ENCODE data around the gene TMEM106C. TPM values are rescaled to one million over a fixed set of nuclear protein-coding genes. Genes with fewer than 3 reads are reported as not detected.

The TMEM106C gene
- total and polyA plus RNA-seq, 2 of the 13 experiments (the other 11 are each of a cell fraction or from before 2014, with no cell fraction given): 132 to 192 TPM

DNA sequence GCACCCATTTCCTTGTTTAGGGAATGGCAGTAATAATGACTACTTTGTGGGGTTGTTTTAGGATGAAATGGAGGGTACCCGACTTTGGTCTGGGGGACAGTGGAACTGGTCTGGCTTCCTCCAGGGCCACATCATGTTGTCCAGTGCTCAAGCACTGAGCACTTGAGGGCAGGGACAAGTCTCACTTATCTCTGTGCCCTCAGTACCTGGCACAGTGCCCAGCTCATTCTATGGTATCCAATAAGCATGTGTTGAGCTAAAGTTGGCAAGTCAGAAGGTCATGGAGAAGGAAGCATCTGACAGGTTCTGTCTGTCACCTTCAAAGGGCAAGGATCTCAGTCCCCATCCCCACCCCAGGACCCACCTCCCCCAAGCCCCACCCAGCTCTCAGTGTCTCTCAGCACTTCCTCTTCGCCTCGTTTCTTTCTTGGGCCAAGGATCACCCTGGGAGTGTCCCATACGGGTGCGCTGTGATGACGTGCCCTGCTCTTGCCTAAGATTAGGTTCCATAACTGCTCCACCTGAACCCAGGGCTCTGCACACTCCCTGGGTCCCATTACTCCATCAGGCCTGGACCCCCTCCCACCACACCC, 24.3 kb upstream of the TMEM106C start:
- CTCF ChIA-PET (ENCODE audit: low intra/inter-chr PET ratio, low total read pairs): no interaction called here
- Histone ChIP-seq H3K4me1 (ENCODE audit: insufficient read depth, low read length) (peaks cover 23% of the 10 kb centered on the region), H3K4me2 (ENCODE audit: low read depth, low read length) (no peak overlapping the region), H3K79me2 (ENCODE audit: insufficient read depth, low read length) (no peaks in the 10 kb centered on the region), H3K36me3 (replicated peaks in 1 of 2; ENCODE audit: control insufficient read depth in 1 of 2, insufficient read depth in 2 of 2, low read length in 2 of 2) (no peaks in the 10 kb centered on the region), H3K9me3 (ENCODE audit: low read length) (no peaks in the 10 kb centered on the region), H3K27me3 (ENCODE audit: control insufficient read depth in 1 of 2, insufficient read depth in 2 of 2, low read length in 2 of 2) (peaks cover 0 to 7% of the 10 kb centered on the region in 2 experiments; a peak in 3 of 5 replicates), H3K27ac (ENCODE audit: extremely low read length, insufficient read depth, low read length) (no peak overlapping the region), H3K4me3 (replicated peaks in 1 of 3; ENCODE audit: insufficient read depth in 1 of 3, low read depth in 2 of 3, low read length in 3 of 3) (no peak overlapping the region), H3K9ac (ENCODE audit: insufficient read depth, low read depth, low read length) (no peak overlapping the region), H2AFZ (ENCODE audit: low read length) (no peak overlapping the region), H4K20me1 (ENCODE audit: insufficient read depth, low read length) (no peaks in the 10 kb centered on the region)
- TF ChIP-seq MED1 (CRISPR knock-in tag; IDR thresholded peaks at IDR 0.05) (no peak), FOXM1 (CRISPR knock-in tag; IDR thresholded peaks at IDR 0.05) (no peak), ZNF382 (CRISPR knock-in tag; IDR thresholded peaks at IDR 0.05; ENCODE audit: borderline replicate concordance) (no peak), ZNF18 (CRISPR knock-in tag; IDR thresholded peaks at IDR 0.05; ENCODE audit: insufficient replicate concordance) (no peak), ZNF780A (CRISPR knock-in tag; IDR thresholded peaks at IDR 0.05) (no peak), GZF1 (CRISPR knock-in tag; IDR thresholded peaks at IDR 0.05) (no peak), SSRP1 (CRISPR knock-in tag; IDR thresholded peaks at IDR 0.05) (no peak), HNF4A (CRISPR knock-in tag; IDR thresholded peaks at IDR 0.05) (no peak), GMEB1 (CRISPR knock-in tag; IDR thresholded peaks at IDR 0.05; ENCODE audit: borderline replicate concordance) (no peak)
- TF ChIP-seq, protein P1, sequence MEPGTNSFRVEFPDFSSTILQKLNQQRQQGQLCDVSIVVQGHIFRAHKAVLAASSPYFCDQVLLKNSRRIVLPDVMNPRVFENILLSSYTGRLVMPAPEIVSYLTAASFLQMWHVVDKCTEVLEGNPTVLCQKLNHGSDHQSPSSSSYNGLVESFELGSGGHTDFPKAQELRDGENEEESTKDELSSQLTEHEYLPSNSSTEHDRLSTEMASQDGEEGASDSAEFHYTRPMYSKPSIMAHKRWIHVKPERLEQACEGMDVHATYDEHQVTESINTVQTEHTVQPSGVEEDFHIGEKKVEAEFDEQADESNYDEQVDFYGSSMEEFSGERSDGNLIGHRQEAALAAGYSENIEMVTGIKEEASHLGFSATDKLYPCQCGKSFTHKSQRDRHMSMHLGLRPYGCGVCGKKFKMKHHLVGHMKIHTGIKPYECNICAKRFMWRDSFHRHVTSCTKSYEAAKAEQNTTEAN (CRISPR knock-in tag; conservative IDR thresholded peaks at IDR 0.05): no peak
- TF ChIP-seq, protein P2, sequence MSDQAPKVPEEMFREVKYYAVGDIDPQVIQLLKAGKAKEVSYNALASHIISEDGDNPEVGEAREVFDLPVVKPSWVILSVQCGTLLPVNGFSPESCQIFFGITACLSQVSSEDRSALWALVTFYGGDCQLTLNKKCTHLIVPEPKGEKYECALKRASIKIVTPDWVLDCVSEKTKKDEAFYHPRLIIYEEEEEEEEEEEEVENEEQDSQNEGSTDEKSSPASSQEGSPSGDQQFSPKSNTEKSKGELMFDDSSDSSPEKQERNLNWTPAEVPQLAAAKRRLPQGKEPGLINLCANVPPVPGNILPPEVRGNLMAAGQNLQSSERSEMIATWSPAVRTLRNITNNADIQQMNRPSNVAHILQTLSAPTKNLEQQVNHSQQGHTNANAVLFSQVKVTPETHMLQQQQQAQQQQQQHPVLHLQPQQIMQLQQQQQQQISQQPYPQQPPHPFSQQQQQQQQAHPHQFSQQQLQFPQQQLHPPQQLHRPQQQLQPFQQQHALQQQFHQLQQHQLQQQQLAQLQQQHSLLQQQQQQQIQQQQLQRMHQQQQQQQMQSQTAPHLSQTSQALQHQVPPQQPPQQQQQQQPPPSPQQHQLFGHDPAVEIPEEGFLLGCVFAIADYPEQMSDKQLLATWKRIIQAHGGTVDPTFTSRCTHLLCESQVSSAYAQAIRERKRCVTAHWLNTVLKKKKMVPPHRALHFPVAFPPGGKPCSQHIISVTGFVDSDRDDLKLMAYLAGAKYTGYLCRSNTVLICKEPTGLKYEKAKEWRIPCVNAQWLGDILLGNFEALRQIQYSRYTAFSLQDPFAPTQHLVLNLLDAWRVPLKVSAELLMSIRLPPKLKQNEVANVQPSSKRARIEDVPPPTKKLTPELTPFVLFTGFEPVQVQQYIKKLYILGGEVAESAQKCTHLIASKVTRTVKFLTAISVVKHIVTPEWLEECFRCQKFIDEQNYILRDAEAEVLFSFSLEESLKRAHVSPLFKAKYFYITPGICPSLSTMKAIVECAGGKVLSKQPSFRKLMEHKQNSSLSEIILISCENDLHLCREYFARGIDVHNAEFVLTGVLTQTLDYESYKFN (CRISPR knock-in tag; conservative IDR thresholded peaks at IDR 0.05): no peak
- TF ChIP-seq, protein P3, sequence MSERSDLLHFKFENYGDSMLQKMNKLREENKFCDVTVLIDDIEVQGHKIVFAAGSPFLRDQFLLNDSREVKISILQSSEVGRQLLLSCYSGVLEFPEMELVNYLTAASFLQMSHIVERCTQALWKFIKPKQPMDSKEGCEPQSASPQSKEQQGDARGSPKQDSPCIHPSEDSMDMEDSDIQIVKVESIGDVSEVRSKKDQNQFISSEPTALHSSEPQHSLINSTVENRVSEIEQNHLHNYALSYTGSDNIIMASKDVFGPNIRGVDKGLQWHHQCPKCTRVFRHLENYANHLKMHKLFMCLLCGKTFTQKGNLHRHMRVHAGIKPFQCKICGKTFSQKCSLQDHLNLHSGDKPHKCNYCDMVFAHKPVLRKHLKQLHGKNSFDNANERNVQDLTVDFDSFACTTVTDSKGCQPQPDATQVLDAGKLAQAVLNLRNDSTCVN (CRISPR knock-in tag; IDR thresholded peaks at IDR 0.05; ENCODE audit: borderline replicate concordance): no peak
- 43% methylated on average over 1 of the region's 6 CpGs for WGBS (ENCODE audit: low lambda C conversion rate)
- POLR2A ChIA-PET: no interaction called here
- in situ Hi-C loops (cut with HindIII; ENCODE audit: extremely low pct_ligation_motif_present, low pct_unique_long_range_greater_than_20kb): no loop called here
- intact Hi-C loops (cut with micrococcal nuclease; ENCODE audit: unreplicated experiment): no loop called here
- ATAC-seq (no peak), FAIRE-seq (no peak), DNase-seq (ENCODE audit: low spot score) (no peak)
- BruUV-seq (replicated peaks): no TSS peak

Data from HepG2 (cell line).